NCI-H69 (cell line): ENCODE measurements around the gene TLR10.
"Not testable (repeated sequence)": the region's sequence is repeated elsewhere in the genome, so short reads cannot be mapped to it uniquely, and the experiment has no call there.

Source experiments
- DNase-seq: peaks from one replicate; lab custom pipeline; 2025; lab: John Stamatoyannopoulos, UW

The TLR10 gene

GRCh38 chr4:38800961-38801450 lies 18.2 kb upstream of the TLR10 start:
- no peak for DNase-seq

- DNase-seq, result no peak
These were observed 17.6 kb upstream of the TLR10 start for GRCh38 chr4:38800366-38800765.

- no peak for DNase-seq
These were observed 12.3 kb upstream of the TLR10 start for GRCh38 chr4:38795087-38795486.

- DNase-seq, result no peak
These were observed 11.3 kb upstream of the TLR10 start for GRCh38 chr4:38794051-38794450.

GRCh38 chr4:38791010-38791409 lies 8.2 kb upstream of the TLR10 start:
- no peak for DNase-seq

GRCh38 chr4:38788317-38788716 lies 5.5 kb upstream of the TLR10 start:
- DNase-seq, result no peak

GRCh38 chr4:38787693-38788092 lies 4.9 kb upstream of the TLR10 start:
- no peak for DNase-seq

- no peak for DNase-seq
These were observed 3.2 kb upstream of the TLR10 start for GRCh38 chr4:38785901-38786402.

- DNase-seq, result no peak
These were observed 2.4 kb upstream of the TLR10 start for GRCh38 chr4:38785041-38785790.

- no peak for DNase-seq
These were observed 1.4 kb upstream of the TLR10 start for GRCh38 chr4:38784141-38784540.

GRCh38 chr4:38783109-38783460 lies 295 bp upstream of the TLR10 start:
- no peak for DNase-seq

- DNase-seq, result no peak
These were observed 932 bp downstream of the TLR10 start for GRCh38 chr4:38781854-38782261.

GRCh38 chr4:38780833-38781484 lies 1.8 kb downstream of the TLR10 start:
- DNase-seq, result no peak

- DNase-seq, result no peak
These were observed 3.0 kb downstream of the TLR10 start for GRCh38 chr4:38779790-38780189.

- DNase-seq, result not testable (repeated sequence)
These were observed 4.9 kb downstream of the TLR10 start for GRCh38 chr4:38777925-38778324.

GRCh38 chr4:38775326-38775725 lies 7.5 kb downstream of the TLR10 start:
- no peak for DNase-seq

- no peak for DNase-seq
These were observed 8.4 kb downstream of the TLR10 start for GRCh38 chr4:38774181-38774955.

GRCh38 chr4:38770281-38770680 lies 12.5 kb downstream of the TLR10 start:
- not testable (repeated sequence) for DNase-seq

- DNase-seq, result no peak
These were observed 12.9 kb downstream of the TLR10 start for GRCh38 chr4:38769857-38770256.

- DNase-seq, result no peak
These were observed 13.3 kb downstream of the TLR10 start for GRCh38 chr4:38769441-38769840.

GRCh38 chr4:38768968-38769394 lies 13.8 kb downstream of the TLR10 start:
- DNase-seq, result no peak

GRCh38 chr4:38766940-38767339 lies 15.8 kb downstream of the TLR10 start:
- not testable (repeated sequence) for DNase-seq

GRCh38 chr4:38765382-38765781 lies 17.4 kb downstream of the TLR10 start:
- no peak for DNase-seq
